Left ventricle myocardium inferior (tissue), 1 donor: Measurements from ENCODE around the gene OGT. TPM values are rescaled to one million over a fixed set of nuclear protein-coding genes. Genes with fewer than 3 reads are reported as not detected.

Experiments
- DNase-seq: peaks from one replicate; pipeline ENCODE4 v3.0.0-alpha.2; 2020
- H3K27ac ChIP-seq: fragments of 200-600 bp; replicated peaks from 2 replicates; pipeline ENCODE4 v1.8.0; 2021
- H3K27me3 ChIP-seq: fragments of 200-600 bp; 2 replicates; pipeline ENCODE4 v1.8.0; 2021; ENCODE audit warnings: low read depth
- H3K36me3 ChIP-seq: fragments of 200-600 bp; 2 replicates; pipeline ENCODE4 v1.8.0; 2021
- H3K4me1 ChIP-seq: fragments of 200-600 bp; 2 replicates; pipeline ENCODE4 v1.8.0; 2021
- H3K4me3 ChIP-seq: fragments of 200-600 bp; 2 replicates; pipeline ENCODE4 v1.8.0; 2021; ENCODE audit warnings: mild to moderate bottlenecking, moderate library complexity
- H3K9me3 ChIP-seq: fragments of 200-600 bp; replicated peaks from 2 replicates; pipeline ENCODE4 v1.8.0; 2021
- CTCF ChIP-seq: fragments of 200-600 bp; IDR thresholded peaks from 2 replicates; pipeline ENCODE4 v1.8.0; 2021; ENCODE audit warnings: antibody characterized with exemption, mild to moderate bottlenecking, borderline replicate concordance
- intact Hi-C: fragments of 100-400 bp; cut with micrococcal nuclease; formaldehyde crosslinking; loops from one replicate; pipeline ENCODE4 v1.11.0; 2022
- total RNA-seq: library from RNA; stranded (reverse); fragmentation: NEBNext Ultra II Directional; extraction: Animal tissue kit (Norgen Biotek cat#: 25700); gene quantifications from one replicate; pipeline ENCODE4 v1.2.1, GENCODE V29; 2021
- donor health status: DM: no; HTN: yes; CAD: no; lungs with severe emphysema.

Gene OGT
- total RNA-seq, 1 donor from 2014 or later, result 83.8 TPM

GRCh38 chrX:71617742-71618141, 84.8 kb downstream of the OGT start:
- Histone ChIP-seq H3K4me1 (peaks cover 9% of the 10 kb centered on the region), H3K27ac (no peak overlapping the region), H3K27me3 (no peaks in the 10 kb centered on the region), H3K36me3 (peaks cover 8% of the 10 kb centered on the region), H3K9me3 (no peaks in the 10 kb centered on the region), H3K4me3 (no peak overlapping the region)
- DNase-seq, result no peak
- intact Hi-C loops, result no loop called here
- TF ChIP-seq CTCF, result no peak

- no peak within 1 kb of the TSS for H3K27ac ChIP-seq
- no peaks in the 10 kb centered on the region for H3K9me3 ChIP-seq
- peak; percentile 37 for DNase-seq
- intact Hi-C loops, result no loop called here
- no peak within 1 kb of the TSS for H3K4me3 ChIP-seq
- H3K36me3 ChIP-seq, result peaks cover 4% of the 10 kb centered on the region
- peaks cover 15% of the 10 kb centered on the region for H3K4me1 ChIP-seq
- TF ChIP-seq CTCF, result no peak
- no peaks in the 10 kb centered on the region for H3K27me3 ChIP-seq
These were observed 85.4 kb downstream of the OGT start, which contains the start of gene CXCR3 for GRCh38 chrX:71618303-71618721. Gene CXCR3, minus strand, starts transcription at chrX:71618511. Its CDS starts 62 bp downstream, at chrX:71618449.

GRCh38 chrX:71618787-71619186, 85.9 kb downstream of the OGT start:
- Histone ChIP-seq H3K9me3 (no peaks in the 10 kb centered on the region), H3K36me3 (no peaks in the 10 kb centered on the region), H3K27me3 (no peaks in the 10 kb centered on the region), H3K27ac (no peak overlapping the region), H3K4me1 (peaks cover 18% of the 10 kb centered on the region), H3K4me3 (no peak overlapping the region)
- DNase-seq, result no peak
- intact Hi-C loops, result no loop called here
- TF ChIP-seq CTCF, result no peak

GRCh38 chrX:71619193-71619592, 86.3 kb downstream of the OGT start:
- Histone ChIP-seq H3K36me3 (no peaks in the 10 kb centered on the region), H3K4me3 (no peak overlapping the region), H3K4me1 (peaks cover 18% of the 10 kb centered on the region), H3K27ac (no peak overlapping the region), H3K27me3 (no peaks in the 10 kb centered on the region), H3K9me3 (no peaks in the 10 kb centered on the region)
- no peak for DNase-seq
- intact Hi-C loops, result no loop called here
- TF ChIP-seq CTCF, result no peak

- TF ChIP-seq CTCF, result no peak
- Histone ChIP-seq H3K27ac (no peak overlapping the region), H3K27me3 (no peaks in the 10 kb centered on the region), H3K9me3 (no peaks in the 10 kb centered on the region), H3K36me3 (no peaks in the 10 kb centered on the region), H3K4me3 (no peak overlapping the region), H3K4me1 (peaks cover 18% of the 10 kb centered on the region)
- no peak for DNase-seq
- intact Hi-C loops, result no loop called here
These were observed 87.1 kb downstream of the OGT start for GRCh38 chrX:71619986-71620385.
